ENCODE data around the gene PIGW.

DNA sequence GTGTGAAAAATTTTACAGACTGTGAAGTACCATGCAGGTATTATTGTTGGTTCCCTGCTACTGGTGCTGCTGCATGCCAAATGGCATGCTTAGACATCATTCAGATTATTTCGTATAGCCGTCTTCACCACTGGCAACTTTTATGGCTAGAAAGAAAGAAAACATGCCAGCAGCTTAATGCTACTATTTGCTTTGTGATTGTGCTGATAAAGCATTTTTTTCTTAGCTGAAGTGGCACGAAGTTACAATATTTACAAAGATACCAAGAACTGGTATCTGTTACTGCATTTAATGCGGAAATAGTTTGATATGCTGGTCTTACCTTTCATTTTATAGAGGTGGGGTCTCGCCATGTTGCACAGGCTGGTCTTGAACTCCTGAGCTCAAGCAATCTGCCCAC is 40.1 kb upstream of the PIGW start:
- no peak for TF ChIP-seq POLR2A (IDR thresholded peaks at IDR 0.05)
- TF ChIP-seq, protein P1, sequence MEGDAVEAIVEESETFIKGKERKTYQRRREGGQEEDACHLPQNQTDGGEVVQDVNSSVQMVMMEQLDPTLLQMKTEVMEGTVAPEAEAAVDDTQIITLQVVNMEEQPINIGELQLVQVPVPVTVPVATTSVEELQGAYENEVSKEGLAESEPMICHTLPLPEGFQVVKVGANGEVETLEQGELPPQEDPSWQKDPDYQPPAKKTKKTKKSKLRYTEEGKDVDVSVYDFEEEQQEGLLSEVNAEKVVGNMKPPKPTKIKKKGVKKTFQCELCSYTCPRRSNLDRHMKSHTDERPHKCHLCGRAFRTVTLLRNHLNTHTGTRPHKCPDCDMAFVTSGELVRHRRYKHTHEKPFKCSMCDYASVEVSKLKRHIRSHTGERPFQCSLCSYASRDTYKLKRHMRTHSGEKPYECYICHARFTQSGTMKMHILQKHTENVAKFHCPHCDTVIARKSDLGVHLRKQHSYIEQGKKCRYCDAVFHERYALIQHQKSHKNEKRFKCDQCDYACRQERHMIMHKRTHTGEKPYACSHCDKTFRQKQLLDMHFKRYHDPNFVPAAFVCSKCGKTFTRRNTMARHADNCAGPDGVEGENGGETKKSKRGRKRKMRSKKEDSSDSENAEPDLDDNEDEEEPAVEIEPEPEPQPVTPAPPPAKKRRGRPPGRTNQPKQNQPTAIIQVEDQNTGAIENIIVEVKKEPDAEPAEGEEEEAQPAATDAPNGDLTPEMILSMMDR (IDR thresholded peaks at IDR 0.05) = no peak
